Endodermal cell (in vitro differentiated cells): ENCODE results near the gene BIRC7. TPM values are rescaled to one million over a fixed set of nuclear protein-coding genes. Genes with fewer than 3 reads are reported as not detected.
"Not testable (repeated sequence)": the region's sequence is repeated elsewhere in the genome, so short reads cannot be mapped to it uniquely, and the experiment has no call there.

ENCODE experiments used
- DNase-seq: peaks from one replicate; pipeline ENCODE4 v3.0.0-alpha.2; 2017
- H3K27ac ChIP-seq: 2 replicates; pipeline ENCODE4 v1.5.1; 2013; ENCODE audit warnings: mild to moderate bottlenecking, low read depth, low read length, moderate library complexity
- H3K27me3 ChIP-seq: 2 replicates; pipeline ENCODE4 v1.6.1; 2013; ENCODE audit warnings: mild to moderate bottlenecking, low read length, moderate library complexity; ENCODE audit not compliant: insufficient read depth, control insufficient read depth, poor library complexity, severe bottlenecking
- H3K36me3 ChIP-seq: 2 replicates; pipeline ENCODE4 v1.7.0; 2013; ENCODE audit warnings: mild to moderate bottlenecking, low read length, moderate library complexity; ENCODE audit not compliant: control insufficient read depth, insufficient read depth
- H3K4me1 ChIP-seq: one replicate; pipeline ENCODE4 v1.7.0; 2013; ENCODE audit warnings: low read length; ENCODE audit not compliant: control insufficient read depth, insufficient read depth
- H3K4me3 ChIP-seq: 2 replicates; pipeline ENCODE4 v1.5.1; 2013; ENCODE audit warnings: mild to moderate bottlenecking, low read length, moderate library complexity
- H3K9ac ChIP-seq: 2 replicates; pipeline ENCODE4 v1.6.1; 2013; ENCODE audit warnings: mild to moderate bottlenecking, low read length, moderate library complexity; ENCODE audit not compliant: poor library complexity, severe bottlenecking; ENCODE audit errors: extremely low read depth
- H3K9me3 ChIP-seq: 2 replicates; pipeline ENCODE4 v1.6.1; 2013; ENCODE audit warnings: mild to moderate bottlenecking, low read length, moderate library complexity; ENCODE audit not compliant: control insufficient read depth
- H3K27ac Mint-ChIP-seq: 2 replicates; pipeline ENCODE4 v1.8.0; 2020; ENCODE audit warnings: mixed read lengths
- H3K27me3 Mint-ChIP-seq: 2 replicates; pipeline ENCODE4 v1.8.0; 2021; ENCODE audit warnings: mild to moderate bottlenecking, mixed read lengths; ENCODE audit not compliant: insufficient read depth
- H3K36me3 Mint-ChIP-seq: 2 replicates; pipeline ENCODE4 v1.8.0; 2020; ENCODE audit warnings: low read depth, mixed read lengths
- H3K4me1 Mint-ChIP-seq: 2 replicates; pipeline ENCODE4 v1.8.0; 2020; ENCODE audit warnings: mixed read lengths
- H3K4me3 Mint-ChIP-seq: 2 replicates; pipeline ENCODE4 v1.8.0; 2020; ENCODE audit warnings: mild to moderate bottlenecking, moderate library complexity, mixed read lengths
- H3K9me3 Mint-ChIP-seq: 2 replicates; pipeline ENCODE4 v1.8.0; 2020; ENCODE audit warnings: mild to moderate bottlenecking, mixed read lengths
- WGBS, 2 experiments: methylation state at CpG; one replicate each; pipeline versions ENCODE4 v1.1.5 to v1.1.7; 2013; ENCODE audit warnings: missing lambda C conversion rate in 2 of 2, mixed read lengths in 1 of 2; ENCODE audit not compliant: insufficient coverage in 1 of 2, insufficient read length in 1 of 2; 5-methylcytosine and 5-hydroxymethylcytosine counted together
- total RNA-seq, 2 donors: library from RNA; stranded (reverse); fragmentation: NEBNext Ultra II Directional in 1 of 2; extraction: Animal tissue kit (Norgen Biotek cat#: 25700) in 1 of 2; gene quantifications; 2 replicates in 1 of 2; 3 replicates in 1 of 2; pipeline ENCODE4 v1.2.1, GENCODE V29; 2021
- TF ChIP-seq, protein P1 (sequence below): fragments of 200-600 bp; sonication (generic); conservative IDR thresholded peaks from 2 replicates; pipeline ENCODE4 v1.5.0; 2021; ENCODE audit warnings: antibody characterized with exemption, mild to moderate bottlenecking

BIRC7 gene
- total RNA-seq, 2 donors from 2014 or later, result not detected

GRCh38 chr20:63219447-63219821 is 16.3 kb upstream of the BIRC7 start:
- DNase-seq, result no peak
- Histone ChIP-seq H3K4me1 (no peaks in the 10 kb centered on the region), H3K9ac (no peak overlapping the region), H3K9me3 (no peaks in the 10 kb centered on the region), H3K4me3 (no peak overlapping the region), H3K27me3 (peaks cover 11% of the 10 kb centered on the region), H3K27ac (no peak overlapping the region), H3K36me3 (peaks cover under 1% of the 10 kb centered on the region)
- TF ChIP-seq, protein P1, sequence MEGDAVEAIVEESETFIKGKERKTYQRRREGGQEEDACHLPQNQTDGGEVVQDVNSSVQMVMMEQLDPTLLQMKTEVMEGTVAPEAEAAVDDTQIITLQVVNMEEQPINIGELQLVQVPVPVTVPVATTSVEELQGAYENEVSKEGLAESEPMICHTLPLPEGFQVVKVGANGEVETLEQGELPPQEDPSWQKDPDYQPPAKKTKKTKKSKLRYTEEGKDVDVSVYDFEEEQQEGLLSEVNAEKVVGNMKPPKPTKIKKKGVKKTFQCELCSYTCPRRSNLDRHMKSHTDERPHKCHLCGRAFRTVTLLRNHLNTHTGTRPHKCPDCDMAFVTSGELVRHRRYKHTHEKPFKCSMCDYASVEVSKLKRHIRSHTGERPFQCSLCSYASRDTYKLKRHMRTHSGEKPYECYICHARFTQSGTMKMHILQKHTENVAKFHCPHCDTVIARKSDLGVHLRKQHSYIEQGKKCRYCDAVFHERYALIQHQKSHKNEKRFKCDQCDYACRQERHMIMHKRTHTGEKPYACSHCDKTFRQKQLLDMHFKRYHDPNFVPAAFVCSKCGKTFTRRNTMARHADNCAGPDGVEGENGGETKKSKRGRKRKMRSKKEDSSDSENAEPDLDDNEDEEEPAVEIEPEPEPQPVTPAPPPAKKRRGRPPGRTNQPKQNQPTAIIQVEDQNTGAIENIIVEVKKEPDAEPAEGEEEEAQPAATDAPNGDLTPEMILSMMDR, result no peak
- Mint-ChIP-seq H3K36me3 (peaks cover 8% of the 10 kb centered on the region), H3K4me1 (peaks cover 11% of the 10 kb centered on the region), H3K4me3 (no peak overlapping the region), H3K27me3 (peaks cover 17% of the 10 kb centered on the region), H3K9me3 (no peaks in the 10 kb centered on the region), H3K27ac (no peak overlapping the region)
- WGBS, 2 experiments, result 91 to 100% methylated on average over 3 to 8 of the region's 8 CpGs

GRCh38 chr20:63219866-63220521 is 15.7 kb upstream of the BIRC7 start:
- Histone ChIP-seq H3K36me3 (no peaks in the 10 kb centered on the region), H3K27me3 (peaks cover 11% of the 10 kb centered on the region), H3K9ac (no peak overlapping the region), H3K27ac (no peak overlapping the region), H3K4me1 (no peaks in the 10 kb centered on the region), H3K9me3 (no peaks in the 10 kb centered on the region), H3K4me3 (no peak overlapping the region)
- Mint-ChIP-seq H3K4me1 (peaks cover 6% of the 10 kb centered on the region), H3K4me3 (no peak overlapping the region), H3K27me3 (peaks cover 17% of the 10 kb centered on the region), H3K36me3 (peaks cover 2% of the 10 kb centered on the region), H3K9me3 (no peaks in the 10 kb centered on the region), H3K27ac (no peak overlapping the region)
- DNase-seq, result no peak
- TF ChIP-seq, protein P1, result no peak
- WGBS, 2 experiments, result 82 to 87% methylated on average over 13 to 22 of the region's 25 CpGs

GRCh38 chr20:63220696-63221399 is 14.9 kb upstream of the BIRC7 start:
- no peak for DNase-seq
- H3K4me3 ChIP-seq, result no peak overlapping the region
- no peaks in the 10 kb centered on the region for H3K9me3 ChIP-seq
- Mint-ChIP-seq H3K4me1 (peaks cover 5% of the 10 kb centered on the region), H3K4me3 (no peak overlapping the region), H3K9me3 (no peaks in the 10 kb centered on the region), H3K27me3 (peaks cover 17% of the 10 kb centered on the region), H3K27ac (no peak overlapping the region), H3K36me3 (no peaks in the 10 kb centered on the region)
- H3K9ac ChIP-seq, result no peak overlapping the region
- TF ChIP-seq, protein P1, result no peak
- peaks cover 11% of the 10 kb centered on the region for H3K27me3 ChIP-seq
- WGBS, 2 experiments, result 78 to 80% methylated on average over 8 to 9 of the region's 9 CpGs
- no peaks in the 10 kb centered on the region for H3K4me1 ChIP-seq
- no peaks in the 10 kb centered on the region for H3K36me3 ChIP-seq
- no peak overlapping the region for H3K27ac ChIP-seq

- not testable (repeated sequence) for H3K36me3 Mint-ChIP-seq, H3K4me3 Mint-ChIP-seq, H3K9me3 ChIP-seq, H3K4me1 ChIP-seq, H3K36me3 ChIP-seq, H3K4me1 Mint-ChIP-seq, DNase-seq, H3K27ac Mint-ChIP-seq, H3K9me3 Mint-ChIP-seq, H3K4me3 ChIP-seq, H3K9ac ChIP-seq, H3K27ac ChIP-seq
- peaks cover 11% of the 10 kb centered on the region for H3K27me3 ChIP-seq
- peaks cover 17% of the 10 kb centered on the region for H3K27me3 Mint-ChIP-seq
- 63 to 76% methylated on average over 6 to 11 of the region's 12 CpGs for WGBS, 2 experiments
These were observed 14.2 kb upstream of the BIRC7 start for GRCh38 chr20:63221400-63222053.
